SK-N-SH treated with all-trans-retinoic acid at 6 μM for 48 hours (cell line): Measurements from ENCODE around the gene UNC5B.

Source experiments
- ATAC-seq: fragments of 200-7000 bp; cut with Tn5 transposase; 3 replicates; pipeline ENCODE4 v1.9.1; 2020; ENCODE audit warnings: mild to moderate bottlenecking, moderate library complexity
- BACH2 ChIP-seq: fragments of 250-450 bp; sonication (Bioruptor Pico); IDR thresholded peaks from 2 replicates; pipeline ENCODE4 v1.9.0; 2021; ENCODE audit warnings: mild to moderate bottlenecking, borderline replicate concordance
- CREB5 ChIP-seq: fragments of 250-450 bp; sonication (Bioruptor Pico); IDR thresholded peaks from 2 replicates; pipeline ENCODE4 v1.5.1; 2020; ENCODE audit warnings: low read depth, mild to moderate bottlenecking, moderate library complexity
- CSDC2 ChIP-seq: fragments of 250-450 bp; sonication (Bioruptor Pico); IDR thresholded peaks from 2 replicates; pipeline ENCODE4 v1.5.0; 2020; ENCODE audit warnings: mild to moderate bottlenecking, moderate library complexity
- CSRNP3 ChIP-seq: fragments of 250-450 bp; sonication (Bioruptor Pico); IDR thresholded peaks from 2 replicates; pipeline ENCODE4 v1.5.1; 2021; ENCODE audit warnings: mild to moderate bottlenecking, moderate library complexity
- GLIS3 ChIP-seq: fragments of 250-450 bp; sonication (Bioruptor Pico); IDR thresholded peaks from 2 replicates; pipeline ENCODE4 v1.5.0; 2020; ENCODE audit warnings: mild to moderate bottlenecking, moderate library complexity
- ISL1 ChIP-seq: fragments of 250-450 bp; sonication (Bioruptor Pico); IDR thresholded peaks from 2 replicates; pipeline ENCODE4 v2.1.2; 2022; ENCODE audit warnings: mild to moderate bottlenecking, moderate library complexity
- OSR1 ChIP-seq: fragments of 250-450 bp; sonication (Bioruptor Pico); IDR thresholded peaks from 2 replicates; pipeline ENCODE4 v1.8.0; 2022; ENCODE audit warnings: moderate library complexity, mild to moderate bottlenecking, inconsistent platforms
- PATZ1 ChIP-seq: fragments of 250-450 bp; sonication (Bioruptor Pico); IDR thresholded peaks from 2 replicates; pipeline ENCODE4 v1.8.0; 2020; ENCODE audit warnings: mild to moderate bottlenecking, moderate library complexity, borderline replicate concordance
- RARB ChIP-seq: fragments of 250-450 bp; sonication (Bioruptor Pico); IDR thresholded peaks from 2 replicates; pipeline ENCODE4 v1.8.0; 2021; ENCODE audit warnings: mild to moderate bottlenecking, moderate library complexity
- SNAI2 ChIP-seq: fragments of 250-450 bp; sonication (Bioruptor Pico); IDR thresholded peaks from 2 replicates; pipeline ENCODE4 v1.5.0; 2020; ENCODE audit warnings: mild to moderate bottlenecking, moderate library complexity
- TCF4 ChIP-seq: fragments of 250-450 bp; sonication (Bioruptor Pico); IDR thresholded peaks from 2 replicates; pipeline ENCODE4 v1.8.0; 2021; ENCODE audit warnings: mild to moderate bottlenecking, moderate library complexity, borderline replicate concordance
- TOX ChIP-seq: fragments of 250-450 bp; sonication (Bioruptor Pico); IDR thresholded peaks from 2 replicates; pipeline ENCODE4 v1.8.0; 2021; ENCODE audit warnings: mild to moderate bottlenecking, moderate library complexity, borderline replicate concordance
- ZFP3 ChIP-seq: fragments of 250-450 bp; sonication (Bioruptor Pico); IDR thresholded peaks from 2 replicates; pipeline ENCODE4 v1.5.0; 2020; ENCODE audit warnings: mild to moderate bottlenecking, moderate library complexity
- ZFP30 ChIP-seq: fragments of 450-650 bp; formaldehyde crosslinking; IDR thresholded peaks from 2 replicates; pipeline ENCODE4 v1.5.0; 2022; ENCODE audit warnings: mild to moderate bottlenecking, moderate library complexity
- ZNF565 ChIP-seq: fragments of 450-650 bp; formaldehyde crosslinking; conservative IDR thresholded peaks from 2 replicates; pipeline ENCODE4 v1.5.0; 2020; ENCODE audit warnings: low read depth, mild to moderate bottlenecking, moderate library complexity
- ZNF8 ChIP-seq: fragments of 450-650 bp; formaldehyde crosslinking; IDR thresholded peaks from 2 replicates; pipeline ENCODE4 v1.5.0; 2020; ENCODE audit warnings: mild to moderate bottlenecking, moderate library complexity

The UNC5B gene

GRCh38 chr10:71213127-71213621 lies 804 bp downstream of the UNC5B start:
- ATAC-seq = peak; percentile 41
- no peak for TF ChIP-seq PATZ1 (CRISPR knock-in tag)
- no peak for TF ChIP-seq ZNF8
- TF ChIP-seq GLIS3 (CRISPR knock-in tag) = no peak

- TF ChIP-seq ZFP3 (CRISPR knock-in tag) = no peak
- TF ChIP-seq GLIS3 (CRISPR knock-in tag) = 0 out of 2 replicates have a peak, but pooled peaks have one; percentile 55
- ATAC-seq = no peak
Observed at GRCh38 chr10:71213761-71214440, 1.5 kb downstream of the UNC5B start.

GRCh38 chr10:71214641-71215559 lies 2.5 kb downstream of the UNC5B start:
- TF ChIP-seq SNAI2 (CRISPR knock-in tag) (no peak), CSRNP3 (CRISPR knock-in tag) (no peak), ZNF8 (no peak), GLIS3 (CRISPR knock-in tag) (no peak), ZNF565 (no peak), ISL1 (CRISPR knock-in tag) (no peak), OSR1 (no peak), CSDC2 (no peak)
- no peak for ATAC-seq

- ATAC-seq = no peak
- no peak for TF ChIP-seq BACH2 (CRISPR knock-in tag)
- TF ChIP-seq TCF4 (CRISPR knock-in tag) = no peak
- no peak for TF ChIP-seq ZFP30 (CRISPR knock-in tag)
- TF ChIP-seq ZNF565 = no peak
Observed at GRCh38 chr10:71216363-71216695, 4.0 kb downstream of the UNC5B start.

- TF ChIP-seq TOX (no peak), CREB5 (no peak), GLIS3 (CRISPR knock-in tag) (no peak)
- peak; percentile 12; the same call in 2 of the 3 replicates for ATAC-seq
Observed at GRCh38 chr10:71216751-71217265, 4.4 kb downstream of the UNC5B start.

- peak; percentile 30 for ATAC-seq
Observed at GRCh38 chr10:71217266-71218045, 5.1 kb downstream of the UNC5B start.

More at GRCh38 chr10:71217266-71218045, 5.1 kb downstream of the UNC5B start:
- TF ChIP-seq CSRNP3 (CRISPR knock-in tag) (no peak), RARB (CRISPR knock-in tag) (no peak)
